Measurements from ENCODE around the gene ICE1.
"Not testable (repeated sequence)": the region's sequence is repeated elsewhere in the genome, so short reads cannot be mapped to it uniquely, and the experiment has no call there.

Gene ICE1

GRCh38 chr5:5387192-5387591, 35.3 kb upstream of the ICE1 start:
- POLR2A ChIA-PET: no interaction called here
- no peak for DNase-seq (ENCODE audit: extremely low spot score)
- CTCF ChIA-PET: no interaction called here
- TF ChIP-seq ELF4 (IDR thresholded peaks at IDR 0.05): no peak
- no peak for TF ChIP-seq HDGF (IDR thresholded peaks at IDR 0.05; ENCODE audit: borderline replicate concordance)
- no peak for TF ChIP-seq NFRKB (IDR thresholded peaks at IDR 0.05)
- TF ChIP-seq TARDBP (IDR thresholded peaks at IDR 0.05): no peak
- TF ChIP-seq FOXM1 (IDR thresholded peaks at IDR 0.05; ENCODE audit: borderline replicate concordance): no peak
- no peak for TF ChIP-seq CTBP1 (IDR thresholded peaks at IDR 0.05; ENCODE audit: borderline replicate concordance)
- no peak for TF ChIP-seq SP1 (IDR thresholded peaks at IDR 0.05)

DNA sequence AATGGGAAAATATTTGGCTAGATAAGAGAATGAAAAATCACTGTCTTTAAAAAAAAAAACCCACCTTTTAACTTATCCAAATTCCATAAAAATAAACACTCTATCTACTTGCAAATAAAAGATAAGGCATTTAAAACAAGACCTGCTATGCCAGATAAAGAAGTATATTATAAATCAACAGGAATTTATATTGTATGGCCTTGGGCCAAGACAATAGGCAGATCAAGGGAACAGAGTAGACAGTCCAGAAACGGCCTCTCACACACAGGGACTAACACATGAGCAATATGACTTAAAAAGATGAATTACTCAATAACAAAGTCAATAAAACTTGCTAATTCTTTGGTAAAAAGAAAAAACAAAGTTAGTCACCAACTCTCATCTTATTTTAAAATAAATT, 34.7 kb upstream of the ICE1 start:
- TF ChIP-seq L3MBTL2 (conservative IDR thresholded peaks at IDR 0.05): no peak
- TF ChIP-seq FOXA1 (IDR thresholded peaks at IDR 0.05): no peak
- no peak for TF ChIP-seq SUZ12 (IDR thresholded peaks at IDR 0.05)
- TF ChIP-seq FOXK2 (IDR thresholded peaks at IDR 0.05): no peak
- TF ChIP-seq ARNT (IDR thresholded peaks at IDR 0.05): no peak
- TF ChIP-seq, protein P1, sequence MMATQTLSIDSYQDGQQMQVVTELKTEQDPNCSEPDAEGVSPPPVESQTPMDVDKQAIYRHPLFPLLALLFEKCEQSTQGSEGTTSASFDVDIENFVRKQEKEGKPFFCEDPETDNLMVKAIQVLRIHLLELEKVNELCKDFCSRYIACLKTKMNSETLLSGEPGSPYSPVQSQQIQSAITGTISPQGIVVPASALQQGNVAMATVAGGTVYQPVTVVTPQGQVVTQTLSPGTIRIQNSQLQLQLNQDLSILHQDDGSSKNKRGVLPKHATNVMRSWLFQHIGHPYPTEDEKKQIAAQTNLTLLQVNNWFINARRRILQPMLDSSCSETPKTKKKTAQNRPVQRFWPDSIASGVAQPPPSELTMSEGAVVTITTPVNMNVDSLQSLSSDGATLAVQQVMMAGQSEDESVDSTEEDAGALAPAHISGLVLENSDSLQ (IDR thresholded peaks at IDR 0.05): no peak
- TF ChIP-seq LEF1 (IDR thresholded peaks at IDR 0.05; ENCODE audit: borderline replicate concordance): no peak
- no peak for TF ChIP-seq HDGF (IDR thresholded peaks at IDR 0.05; ENCODE audit: borderline replicate concordance)
- no peak for TF ChIP-seq CTBP1 (IDR thresholded peaks at IDR 0.05; ENCODE audit: borderline replicate concordance)
- TF ChIP-seq ZNF384 (IDR thresholded peaks at IDR 0.05): no peak
- TF ChIP-seq FOXM1 (IDR thresholded peaks at IDR 0.05; ENCODE audit: borderline replicate concordance): no peak
- TF ChIP-seq SP1 (IDR thresholded peaks at IDR 0.05): no peak
- TF ChIP-seq BHLHE40 (IDR thresholded peaks at IDR 0.05; ENCODE audit: borderline replicate concordance): no peak
- no peak for TF ChIP-seq NFRKB (IDR thresholded peaks at IDR 0.05)
- TF ChIP-seq ELF4 (IDR thresholded peaks at IDR 0.05): no peak
- no peak for TF ChIP-seq TARDBP (IDR thresholded peaks at IDR 0.05)
- ChIA-PET POLR2A (no interaction called here), CTCF (no interaction called here)
- no peak for DNase-seq (ENCODE audit: extremely low spot score)

DNA sequence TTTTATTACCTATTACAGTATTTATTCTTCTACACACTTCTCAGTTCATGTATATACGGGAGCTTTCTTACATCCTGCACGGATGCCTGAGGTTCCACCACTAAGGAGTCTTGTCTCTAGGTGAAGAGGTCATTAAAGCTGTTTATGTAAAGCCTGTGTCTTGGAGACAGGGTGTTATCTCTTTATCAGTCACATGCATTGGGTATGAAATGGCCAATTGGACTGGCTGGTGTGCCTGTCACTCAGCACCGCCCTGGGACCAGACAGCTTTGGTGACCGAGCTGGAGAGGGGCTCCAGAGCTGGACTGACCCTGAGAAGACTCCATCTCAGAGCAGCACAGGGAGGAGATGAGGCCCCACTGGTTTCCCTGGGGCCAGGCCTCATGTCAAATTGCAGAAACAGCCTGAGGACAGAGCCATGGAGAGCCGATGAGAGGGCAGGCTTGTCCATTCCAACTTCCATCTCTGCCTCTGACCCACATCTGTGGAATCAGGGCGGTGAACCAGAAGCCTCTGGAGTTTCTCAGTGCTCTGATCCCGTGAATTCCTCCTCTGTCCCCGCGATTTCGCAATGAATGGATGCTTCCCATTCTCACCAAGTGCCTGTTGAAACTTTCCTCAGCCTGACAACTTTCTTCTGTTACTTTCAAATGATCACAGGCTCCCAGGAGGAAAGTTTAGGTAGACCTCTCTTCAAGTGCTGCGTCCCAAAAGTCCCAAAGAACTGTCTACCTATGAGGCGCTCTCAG, 32.2 kb upstream of the ICE1 start:
- POLR2A ChIA-PET; DNase-seq (ENCODE audit: extremely low spot score); CTCF ChIA-PET: not testable (repeated sequence)

GRCh38 chr5:5392504-5392903, 30.0 kb upstream of the ICE1 start:
- POLR2A ChIA-PET; DNase-seq (ENCODE audit: extremely low spot score); CTCF ChIA-PET: not testable (repeated sequence)

DNA sequence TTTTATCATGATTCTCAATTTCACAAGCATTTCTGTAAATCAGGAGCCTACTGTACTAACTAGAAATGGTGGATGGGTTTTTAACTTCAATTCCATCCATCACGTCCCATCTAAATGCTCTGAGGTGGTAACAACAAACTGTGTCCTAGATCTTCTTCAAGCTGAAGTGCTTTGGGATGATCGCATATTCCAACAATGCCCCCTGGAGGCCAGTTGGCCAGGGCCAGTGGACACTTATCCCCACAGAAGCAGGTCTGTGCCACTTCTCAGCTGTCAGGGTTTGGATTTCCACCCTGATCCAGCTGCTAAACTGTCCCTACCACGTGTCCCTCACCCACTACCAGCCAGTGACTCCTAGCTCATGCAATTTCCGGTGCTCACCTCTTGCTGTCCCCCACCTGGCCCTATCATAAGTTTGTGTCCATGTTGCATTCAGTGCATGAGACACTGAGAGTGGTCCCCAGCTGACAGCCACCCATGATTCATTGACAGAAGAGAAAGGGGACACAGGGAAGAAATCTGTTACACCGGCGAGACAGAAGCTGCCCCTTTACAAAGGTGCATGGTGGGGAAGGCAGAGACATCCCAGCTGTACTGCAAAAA, 28.0 kb upstream of the ICE1 start:
- POLR2A ChIA-PET; DNase-seq (ENCODE audit: extremely low spot score): not testable (repeated sequence)
- CTCF ChIA-PET: interaction anchor here (0.9 to 3.5 kb wide), 7 partner anchors 14 to 254 kb away, joined by 3 to 14 read pairs (median 3); no protein-coding TSS in a partner anchor

DNA sequence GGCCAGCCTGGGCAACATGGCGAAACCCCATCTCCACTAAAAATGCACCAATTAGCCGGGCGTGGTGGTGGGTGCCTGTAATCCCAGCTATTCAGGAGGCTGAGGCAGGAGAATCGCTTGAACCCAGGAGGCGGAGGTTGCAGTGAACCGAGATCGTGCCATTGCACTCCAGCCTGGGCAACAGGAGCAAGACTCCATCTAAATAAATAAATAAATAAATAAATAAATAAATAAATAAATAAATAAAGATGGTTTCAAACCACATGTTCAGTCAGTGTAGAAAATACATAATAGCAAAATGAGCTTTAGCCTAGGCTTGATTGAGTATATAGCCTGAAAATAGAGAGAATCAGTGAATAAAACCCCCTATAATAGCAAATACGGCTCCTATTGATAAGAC, 27.4 kb upstream of the ICE1 start:
- CTCF ChIA-PET: interaction anchor here (0.6 to 3.5 kb wide), 9 partner anchors 13 to 881 kb away, joined by 3 to 14 read pairs (median 3); no protein-coding TSS in a partner anchor
- not testable (repeated sequence) for DNase-seq (ENCODE audit: extremely low spot score)
- POLR2A ChIA-PET: interaction anchor here (0.6 kb wide), 1 partner anchor 521 kb away, joined by 3 read pairs; no protein-coding TSS in a partner anchor

- no peak for TF ChIP-seq FOXM1 (IDR thresholded peaks at IDR 0.05; ENCODE audit: borderline replicate concordance)
- no peak for TF ChIP-seq NFRKB (IDR thresholded peaks at IDR 0.05)
- no peak for TF ChIP-seq HDGF (IDR thresholded peaks at IDR 0.05; ENCODE audit: borderline replicate concordance)
- TF ChIP-seq ARNT (IDR thresholded peaks at IDR 0.05): no peak
- TF ChIP-seq SP1 (IDR thresholded peaks at IDR 0.05): no peak
- no peak for TF ChIP-seq ELF4 (IDR thresholded peaks at IDR 0.05)
- TF ChIP-seq, protein P1 (IDR thresholded peaks at IDR 0.05): no peak
- ChIA-PET CTCF (interaction anchor here (0.6 kb wide), 1 partner anchor 86 kb away, joined by 3 read pairs; no protein-coding TSS in a partner anchor), POLR2A (no interaction called here)
- DNase-seq (ENCODE audit: extremely low spot score): no peak
Measured at GRCh38 chr5:5398071-5398470, 24.4 kb upstream of the ICE1 start.

GRCh38 chr5:5401095-5401494, 21.4 kb upstream of the ICE1 start:
- CTCF ChIA-PET: no interaction called here
- POLR2A ChIA-PET: no interaction called here
- DNase-seq (ENCODE audit: extremely low spot score): no peak
- no peak for TF ChIP-seq FOXA1 (IDR thresholded peaks at IDR 0.05)
- no peak for TF ChIP-seq FOXK2 (IDR thresholded peaks at IDR 0.05)
- no peak for TF ChIP-seq BHLHE40 (IDR thresholded peaks at IDR 0.05; ENCODE audit: borderline replicate concordance)

Measured in HEK293T (cell line).